ENCODE data around the gene ACTG1. TPM values are rescaled to one million over a fixed set of nuclear protein-coding genes. Genes with fewer than 3 reads are reported as not detected.

ACTG1 gene
- total and polyA plus RNA-seq, 2 of the 13 experiments (the other 11 are each of a cell fraction or from before 2014, with no cell fraction given): 973 to 1,138 TPM

GRCh38 chr17:81520021-81520901 is 7.7 kb upstream of the ACTG1 start (continued):
- TF ChIP-seq BRCA1 (CRISPR knock-in tag; IDR thresholded peaks at IDR 0.05) (no peak), SMC3 (IDR thresholded peaks at IDR 0.05; ENCODE audit: low read length) (no peak), ZNF704 (CRISPR knock-in tag; IDR thresholded peaks at IDR 0.05; ENCODE audit: borderline replicate concordance) (0 out of 2 replicates have a peak, but pooled peaks have one; percentile 5), ZFP37 (CRISPR knock-in tag; IDR thresholded peaks at IDR 0.05; ENCODE audit: borderline replicate concordance) (no peak), SNAPC2 (CRISPR knock-in tag; IDR thresholded peaks at IDR 0.05) (no peak), ZNF607 (CRISPR knock-in tag; IDR thresholded peaks at IDR 0.05; ENCODE audit: borderline replicate concordance) (0 out of 2 replicates have a peak, but pooled peaks have one; percentile 23), KMT2B (CRISPR knock-in tag; IDR thresholded peaks at IDR 0.05) (no peak), GATAD2A (CRISPR knock-in tag; IDR thresholded peaks at IDR 0.05) (no peak), HIC2 (CRISPR knock-in tag; IDR thresholded peaks at IDR 0.05; ENCODE audit: low read depth) (0 out of 2 replicates have a peak, but pooled peaks have one; percentile 4), CREM (IDR thresholded peaks at IDR 0.05) (no peak), CREM (CRISPR knock-in tag; IDR thresholded peaks at IDR 0.05) (no peak), USF2 (IDR thresholded peaks at IDR 0.05; ENCODE audit: low read depth, low read length) (no peak), USF2 (CRISPR knock-in tag; IDR thresholded peaks at IDR 0.05; ENCODE audit: borderline replicate concordance) (no peak; the same call in 1 of the 2 replicates), HMG20A (CRISPR knock-in tag; IDR thresholded peaks at IDR 0.05; ENCODE audit: borderline replicate concordance) (no peak), ELF1 (CRISPR knock-in tag; IDR thresholded peaks at IDR 0.05) (no peak), PBX3 (CRISPR knock-in tag; IDR thresholded peaks at IDR 0.05; ENCODE audit: borderline replicate concordance) (no peak), PATZ1 (CRISPR knock-in tag; IDR thresholded peaks at IDR 0.05) (0 out of 2 replicates have a peak, but pooled peaks have one; percentile 25), TAF15 (IDR thresholded peaks at IDR 0.05; ENCODE audit: low read depth, low read length, poor library complexity, severe bottlenecking) (no peak)
